SK-N-DZ (cell line): ENCODE measurements around the gene WWP2. TPM values are rescaled to one million over a fixed set of nuclear protein-coding genes. Genes with fewer than 3 reads are reported as not detected.
A peak's percentile ranks its signal among the peaks of the same experiment; 100 is the strongest.
"Not testable (repeated sequence)": the region's sequence is repeated elsewhere in the genome, so short reads cannot be mapped to it uniquely, and the experiment has no call there.

Experiments used
- DNase-seq: peaks from one replicate; pipeline ENCODE4 v3.0.0-alpha.2; 2015; ENCODE audit warnings: low spot score
- polyA plus RNA-seq, 2 experiments: library from polyadenylated mRNA; depleted of rRNA; stranded (reverse); fragments of >200 nt; gene quantifications; 2 replicates each; pipeline ENCODE4 v1.2.3, GENCODE V29; 2014

The WWP2 gene
- 14.1 and 16.2 TPM in 2 replicates for polyA plus RNA-seq (2014; cell fraction: cytosol; rRNA removed)
- polyA plus RNA-seq (2014; cell fraction: nucleus; rRNA removed), result 14.0 and 26.6 TPM in 2 replicates

- DNase-seq, result peak; percentile 84
These were observed at the start of gene WWP2 for GRCh38 chr16:69761983-69762813. Gene WWP2 (plus strand): TSS chr16:69762332. CDS start chr16:69787011, 24,679 bp downstream.

DNA sequence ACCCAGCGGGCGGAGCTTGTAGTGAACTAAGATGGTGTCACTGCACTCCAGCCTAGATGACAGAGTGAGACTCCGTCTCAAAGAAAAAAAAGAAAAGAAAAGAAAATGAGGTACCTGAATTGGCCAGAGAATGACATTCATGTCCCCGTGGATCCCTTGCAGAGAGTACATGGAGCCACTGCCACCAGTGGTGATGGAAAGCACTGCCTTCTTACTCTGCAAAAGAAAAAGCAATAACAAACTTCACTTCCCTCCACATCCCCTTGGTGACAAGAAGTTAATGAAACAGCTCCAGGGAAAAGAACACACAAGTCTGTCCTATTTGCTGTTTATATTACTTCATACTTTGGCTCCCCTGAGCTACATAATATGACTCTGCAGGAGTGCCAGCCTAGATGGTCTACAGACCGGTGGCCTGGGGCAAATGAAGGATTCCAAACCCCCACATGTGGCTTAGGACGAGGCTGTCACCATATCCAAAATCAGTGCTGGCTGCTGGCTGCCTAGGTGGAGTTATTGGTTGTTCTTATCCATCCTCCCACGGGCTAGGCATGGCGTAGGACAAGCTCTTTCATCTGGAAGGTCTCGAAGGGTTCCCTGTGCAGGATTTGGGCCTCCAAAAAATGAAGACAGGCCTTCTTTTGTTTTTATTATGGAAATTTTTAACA, 49.1 kb upstream of the WWP2 start:
- no peak for DNase-seq

- no peak for DNase-seq
These were observed 45.1 kb upstream of the WWP2 start for GRCh38 chr16:69717066-69717465.

GRCh38 chr16:69718111-69718764, 43.9 kb upstream of the WWP2 start:
- DNase-seq, result no peak

GRCh38 chr16:69720822-69721430, 41.2 kb upstream of the WWP2 start:
- no peak for DNase-seq

DNA sequence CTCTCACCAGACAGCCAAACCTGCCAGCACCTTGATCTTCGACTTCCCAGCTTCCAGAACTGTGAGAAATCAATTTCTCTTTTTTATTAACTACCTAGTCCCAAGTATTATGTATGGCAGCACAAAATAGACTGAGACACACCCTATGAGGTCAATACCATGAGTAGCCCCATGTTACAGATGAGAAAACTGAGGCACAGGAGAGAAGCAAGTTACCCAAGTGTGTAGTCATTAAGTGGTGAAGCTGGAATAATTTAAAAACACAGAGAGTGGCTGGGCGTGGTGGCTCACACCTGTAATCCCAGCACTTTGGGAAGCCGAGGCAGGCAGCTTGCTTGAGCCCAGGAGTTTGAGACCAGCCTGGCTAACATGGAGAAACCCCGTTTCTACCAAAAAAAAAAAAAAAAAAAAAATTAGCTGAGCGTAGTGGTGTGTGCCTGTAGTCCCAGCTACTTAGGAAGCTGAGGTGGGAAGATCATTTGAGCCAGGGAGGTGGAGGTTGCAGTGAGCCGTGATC, 40.6 kb upstream of the WWP2 start:
- no peak for DNase-seq

- DNase-seq, result no peak
These were observed 37.7 kb upstream of the WWP2 start for GRCh38 chr16:69724414-69724873.

DNA sequence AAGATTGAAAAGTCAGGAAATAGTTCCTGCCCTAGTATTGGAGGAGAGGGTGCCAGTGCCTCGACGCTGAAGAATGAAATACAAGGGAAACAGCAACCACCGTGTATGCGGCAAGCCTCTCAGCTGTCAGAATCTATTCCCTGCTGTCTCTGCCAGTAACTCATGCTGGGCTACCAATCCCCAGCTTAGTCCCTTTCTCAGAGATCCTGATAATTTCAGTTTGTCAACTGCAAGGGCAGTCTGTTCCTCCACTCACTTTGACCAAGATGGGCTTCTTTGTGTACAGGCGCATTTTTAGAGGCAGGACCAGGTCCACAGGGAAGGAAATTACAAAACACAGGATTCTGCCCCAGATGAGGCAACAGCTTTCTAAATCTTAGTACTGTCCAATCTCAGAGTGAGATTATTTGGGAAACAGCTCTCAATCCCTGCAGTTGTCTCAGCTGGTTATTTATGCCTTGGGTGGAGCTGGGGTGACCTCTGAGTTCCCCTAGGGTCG, 37.1 kb upstream of the WWP2 start:
- no peak for DNase-seq

- no peak for DNase-seq
These were observed 36.4 kb upstream of the WWP2 start for GRCh38 chr16:69725480-69726312.

- DNase-seq, result peak; percentile 90
These were observed 35.6 kb upstream of the WWP2 start, which contains the start of gene NQO1 for GRCh38 chr16:69726313-69727060. Gene NQO1 (minus strand): TSS chr16:69726560. CDS start chr16:69726439, 121 bp downstream.

GRCh38 chr16:69727916-69728270, 34.2 kb upstream of the WWP2 start:
- no peak for DNase-seq

GRCh38 chr16:69729030-69729429, 33.1 kb upstream of the WWP2 start:
- not testable (repeated sequence) for DNase-seq

- DNase-seq, result not testable (repeated sequence)
These were observed 30.9 kb upstream of the WWP2 start for GRCh38 chr16:69731280-69731679.

GRCh38 chr16:69732101-69732500, 30.0 kb upstream of the WWP2 start:
- DNase-seq, result no peak

- no peak for DNase-seq
These were observed 20.6 kb upstream of the WWP2 start for GRCh38 chr16:69741519-69741918.

DNA sequence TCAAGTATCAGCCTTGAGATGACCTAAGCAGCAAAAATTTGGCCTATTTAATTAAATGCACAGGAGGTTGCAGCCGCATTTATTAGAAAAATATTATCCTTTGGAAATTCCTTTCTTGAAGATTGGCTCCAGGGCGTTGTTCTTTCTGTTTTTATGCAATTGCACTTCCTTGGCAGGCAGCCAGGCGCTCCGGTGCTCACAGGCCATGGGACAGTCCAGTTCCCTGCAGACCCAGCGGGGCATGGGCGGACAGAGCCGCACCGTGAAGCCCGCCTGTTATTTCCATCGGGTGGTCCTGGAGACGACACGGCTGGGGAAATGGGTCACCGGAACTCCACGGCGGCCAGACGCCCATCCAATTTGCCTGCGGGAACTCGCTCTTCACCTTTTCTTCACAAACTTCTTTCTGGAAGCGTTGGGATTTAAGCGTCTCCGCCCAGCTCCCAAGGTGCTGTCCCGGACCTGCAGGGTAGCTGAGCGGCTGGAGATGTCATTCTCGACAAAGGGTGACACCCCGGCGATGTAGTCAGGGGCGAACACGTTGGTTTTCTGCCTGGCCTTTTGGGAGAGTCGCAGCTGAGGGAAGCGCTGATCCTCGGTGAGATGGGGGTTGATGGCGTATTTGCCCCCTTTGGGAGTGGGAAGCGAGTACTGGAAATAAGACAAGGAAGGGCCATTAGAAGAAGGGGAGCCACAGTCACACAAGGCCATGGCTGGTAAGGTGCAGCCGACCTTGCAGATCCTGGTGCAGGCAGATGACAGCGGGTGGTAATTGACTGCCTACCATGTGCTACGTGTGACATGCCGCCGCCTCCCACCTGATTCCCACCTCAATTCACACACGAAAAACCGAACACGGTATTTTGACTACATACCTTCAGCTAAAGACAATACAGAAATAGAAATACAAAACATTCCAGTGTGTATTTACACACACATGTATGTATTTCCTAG, 19.9 kb upstream of the WWP2 start:
- no peak for DNase-seq

DNA sequence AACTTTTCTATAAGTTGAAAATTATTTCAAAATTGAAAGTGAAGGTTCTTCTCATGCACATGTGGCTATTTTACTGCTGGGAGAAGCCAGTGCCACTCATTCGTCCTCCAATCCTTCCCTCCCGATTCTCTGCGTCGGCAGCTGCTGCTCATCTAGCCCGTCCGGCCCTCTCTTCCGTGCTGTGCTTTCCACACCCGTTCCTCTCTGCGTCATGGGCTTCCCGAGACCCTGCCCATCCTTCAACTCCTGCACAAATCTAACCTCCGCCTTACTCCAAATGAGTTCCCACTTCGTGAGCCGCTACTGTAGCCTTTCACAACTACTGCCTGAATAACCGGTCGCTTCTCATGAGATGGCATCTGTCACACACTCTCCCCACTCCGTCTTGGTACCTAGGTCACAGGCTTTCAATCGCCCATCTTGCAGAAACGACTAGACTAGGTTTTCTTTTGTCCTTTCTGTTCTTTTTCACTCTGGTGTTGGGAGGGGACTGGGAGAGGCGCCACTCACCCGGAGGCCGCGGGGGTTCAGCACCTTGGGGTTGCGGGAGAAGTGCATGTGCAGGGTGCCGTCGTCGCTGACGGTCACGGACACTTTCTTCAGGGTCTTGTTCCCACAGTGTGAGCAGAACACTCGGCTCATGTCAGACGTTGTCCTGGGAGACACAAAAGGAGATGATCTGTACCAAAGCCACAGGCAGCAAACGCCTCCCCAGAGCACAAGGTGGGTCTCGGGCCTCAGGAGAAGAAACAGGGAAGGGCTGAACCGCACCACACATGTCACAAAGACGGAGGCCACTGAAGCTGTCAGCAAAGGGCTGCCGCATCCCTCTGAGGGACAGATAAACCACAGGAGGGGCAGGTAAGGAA, 17.5 kb upstream of the WWP2 start:
- DNase-seq, result no peak
